ENCODE measurements around the gene PCBP3.

The PCBP3 gene

GRCh38 chr21:45957551-45957950, 314.0 kb downstream of the PCBP3 start:
- TF ChIP-seq CTCF (IDR thresholded peaks at IDR 0.05): no peak

GRCh38 chr21:45957981-45958600, 314.6 kb downstream of the PCBP3 start:
- no peak for TF ChIP-seq CTCF (IDR thresholded peaks at IDR 0.05)

GRCh38 chr21:45959182-45959581, 315.7 kb downstream of the PCBP3 start:
- TF ChIP-seq CTCF (IDR thresholded peaks at IDR 0.05): no peak

GRCh38 chr21:45959779-45960390, 316.4 kb downstream of the PCBP3 start:
- no peak for TF ChIP-seq CTCF (IDR thresholded peaks at IDR 0.05)

GRCh38 chr21:45962531-45963231, 319.2 kb downstream of the PCBP3 start:
- TF ChIP-seq CTCF (IDR thresholded peaks at IDR 0.05): no peak

GRCh38 chr21:45963232-45963570, 319.7 kb downstream of the PCBP3 start:
- no peak for TF ChIP-seq CTCF (IDR thresholded peaks at IDR 0.05)

GRCh38 chr21:45964649-45965048, 321.1 kb downstream of the PCBP3 start:
- TF ChIP-seq CTCF (IDR thresholded peaks at IDR 0.05): no peak

Measured in LNCAP (cell line).